Stimulated activated CD8-positive, alpha-beta memory T cell treated with anti-CD3 and anti-CD28 coated beads, Interleukin-12 subunit alpha, Interleukin-12 subunit beta, amount 100 ng/mL, for 4 hours (primary cell): ENCODE data around the gene TMTC1.

Source experiments
- DNase-seq: peaks from one replicate; pipeline ENCODE4 v3.0.0-alpha.2; 2020; ENCODE audit warnings: low read depth

The TMTC1 gene

DNA sequence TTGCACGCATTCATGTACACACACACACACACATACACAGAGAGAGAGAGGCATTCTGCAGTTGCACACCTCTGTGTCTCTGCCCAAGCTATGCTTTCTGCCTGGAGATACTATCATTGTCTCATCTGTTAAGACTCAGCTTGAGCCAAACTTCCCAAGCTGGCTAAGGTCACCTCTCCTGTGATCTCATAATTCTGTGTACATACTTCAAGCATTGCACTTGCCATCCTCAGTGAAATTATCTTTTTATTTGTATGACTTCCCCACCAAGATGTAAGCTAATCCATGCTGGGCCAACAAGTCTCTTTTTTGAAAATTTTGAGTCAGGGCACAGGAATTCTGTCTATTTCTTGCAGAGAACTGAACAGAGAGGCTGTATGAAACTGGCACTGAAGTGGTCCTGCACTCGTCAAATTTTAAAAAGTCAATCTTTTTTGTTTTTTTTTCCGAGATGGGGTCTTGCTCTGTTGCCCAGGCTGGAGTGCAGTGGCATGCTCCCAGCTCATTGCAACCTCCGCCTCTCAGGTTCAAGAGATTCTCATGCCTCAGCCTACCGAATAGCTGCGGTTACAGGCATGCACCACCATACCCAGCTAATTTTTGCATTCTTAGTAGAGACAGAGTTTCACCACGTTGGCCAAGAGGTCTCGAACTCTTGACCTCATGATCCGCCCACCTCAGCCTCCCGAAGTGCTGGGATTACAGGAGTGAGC, 44.3 kb downstream of the TMTC1 start:
- no peak for DNase-seq

- no peak for DNase-seq
Measured at GRCh38 chr12:29738365-29738764, 45.4 kb downstream of the TMTC1 start.

- DNase-seq, result no peak
Measured at GRCh38 chr12:29737644-29738043, 46.1 kb downstream of the TMTC1 start.

- no peak for DNase-seq
Measured at GRCh38 chr12:29735604-29736003, 48.1 kb downstream of the TMTC1 start.

DNA sequence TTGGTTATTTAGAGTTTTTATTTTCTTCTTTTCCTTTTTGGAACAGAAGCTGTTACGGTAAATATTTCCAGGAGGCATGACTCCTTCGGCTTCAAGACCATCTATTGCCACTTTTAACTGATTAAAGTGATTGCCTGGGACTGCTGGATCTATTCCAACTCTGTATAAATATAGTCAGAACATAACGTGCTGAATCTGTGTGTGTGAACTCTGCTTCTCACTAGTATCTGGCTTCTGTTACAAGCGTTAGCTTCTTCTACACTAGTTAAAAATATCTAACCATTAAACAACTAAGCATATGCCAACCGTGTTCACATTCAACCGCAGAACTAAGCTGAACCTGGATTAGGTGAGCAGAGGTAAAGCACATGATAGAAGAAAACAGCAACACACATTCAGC, 49.0 kb downstream of the TMTC1 start:
- DNase-seq, result no peak

DNA sequence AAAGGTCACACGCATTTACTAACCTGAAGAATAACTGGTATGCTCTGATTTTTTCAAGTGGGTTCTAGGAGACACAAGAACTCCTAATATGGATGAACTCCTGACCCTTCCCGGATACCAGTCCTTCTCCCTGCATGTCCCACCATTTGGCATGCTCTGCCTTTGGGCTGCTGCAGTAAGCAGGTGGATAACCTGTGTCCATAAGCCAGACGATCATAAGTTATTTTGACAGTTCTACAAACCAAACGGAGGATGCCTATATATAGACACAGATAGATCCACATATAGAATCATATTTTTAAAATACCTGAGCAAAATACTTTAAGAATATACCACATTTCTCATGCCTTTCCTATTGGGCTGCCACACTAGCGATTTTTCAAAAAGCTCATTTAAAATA, 49.4 kb downstream of the TMTC1 start:
- DNase-seq, result no peak

DNA sequence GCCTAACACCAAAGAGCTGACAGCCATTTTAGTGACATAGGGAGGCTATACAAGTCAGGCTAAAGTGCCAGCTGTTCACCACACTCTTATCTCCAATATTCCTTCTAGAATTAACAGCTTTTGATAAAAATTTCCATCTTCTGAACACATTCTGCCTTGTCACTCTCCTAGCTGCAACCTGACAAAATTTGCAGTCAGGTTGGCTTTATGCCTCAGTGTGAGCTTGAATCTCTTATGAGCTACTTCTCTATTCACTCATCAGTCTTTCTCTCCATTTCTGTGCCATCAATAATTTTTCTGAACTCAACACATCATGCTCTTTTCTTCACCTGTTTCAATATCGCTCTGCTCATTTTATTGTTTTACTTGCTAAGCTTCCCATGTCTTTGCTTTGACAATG, 50.2 kb downstream of the TMTC1 start:
- no peak for DNase-seq

DNA sequence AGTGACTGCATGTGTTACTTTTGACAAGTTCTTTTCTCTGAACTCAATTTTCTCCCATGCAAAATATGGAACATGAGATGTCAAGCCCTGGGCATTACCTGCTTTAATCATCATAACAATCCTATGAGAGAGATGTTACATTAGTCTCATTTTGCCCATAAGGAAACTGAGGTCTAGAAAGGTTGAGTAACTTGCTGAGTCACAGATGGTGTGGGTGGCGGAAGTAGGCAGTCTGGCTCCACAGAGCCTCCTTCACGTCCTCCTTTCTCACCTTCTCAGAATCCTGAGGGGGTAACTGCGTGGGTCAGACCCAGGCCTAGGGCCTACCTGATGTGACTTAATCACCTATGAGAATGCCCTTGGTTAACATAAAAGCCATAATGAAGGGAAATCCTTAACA, 50.7 kb downstream of the TMTC1 start:
- DNase-seq, result no peak

GRCh38 chr12:29732593-29732992, 51.1 kb downstream of the TMTC1 start:
- DNase-seq, result no peak

GRCh38 chr12:29732191-29732590, 51.6 kb downstream of the TMTC1 start:
- no peak for DNase-seq

DNA sequence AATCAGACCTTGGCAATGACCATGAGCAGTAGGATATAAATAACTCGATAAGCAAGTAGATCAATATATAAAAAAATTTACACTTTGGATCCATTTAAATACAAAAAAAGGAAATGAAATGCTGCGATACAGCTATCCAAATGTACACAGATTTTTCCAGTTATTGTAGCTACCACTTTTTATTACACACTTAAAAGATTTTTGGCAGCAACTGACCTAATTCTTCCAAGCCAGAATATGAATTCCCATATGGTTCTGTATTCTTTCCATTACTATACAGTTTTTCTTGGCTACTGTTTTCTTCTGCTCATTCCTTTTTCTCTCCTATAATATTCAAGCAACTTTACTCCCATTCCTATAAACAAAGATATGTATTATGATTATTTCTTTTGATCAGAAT, 52.2 kb downstream of the TMTC1 start:
- DNase-seq, result no peak

GRCh38 chr12:29730481-29730880, 53.3 kb downstream of the TMTC1 start:
- no peak for DNase-seq

- DNase-seq, result no peak
Measured at GRCh38 chr12:29728030-29728429, 55.7 kb downstream of the TMTC1 start.

DNA sequence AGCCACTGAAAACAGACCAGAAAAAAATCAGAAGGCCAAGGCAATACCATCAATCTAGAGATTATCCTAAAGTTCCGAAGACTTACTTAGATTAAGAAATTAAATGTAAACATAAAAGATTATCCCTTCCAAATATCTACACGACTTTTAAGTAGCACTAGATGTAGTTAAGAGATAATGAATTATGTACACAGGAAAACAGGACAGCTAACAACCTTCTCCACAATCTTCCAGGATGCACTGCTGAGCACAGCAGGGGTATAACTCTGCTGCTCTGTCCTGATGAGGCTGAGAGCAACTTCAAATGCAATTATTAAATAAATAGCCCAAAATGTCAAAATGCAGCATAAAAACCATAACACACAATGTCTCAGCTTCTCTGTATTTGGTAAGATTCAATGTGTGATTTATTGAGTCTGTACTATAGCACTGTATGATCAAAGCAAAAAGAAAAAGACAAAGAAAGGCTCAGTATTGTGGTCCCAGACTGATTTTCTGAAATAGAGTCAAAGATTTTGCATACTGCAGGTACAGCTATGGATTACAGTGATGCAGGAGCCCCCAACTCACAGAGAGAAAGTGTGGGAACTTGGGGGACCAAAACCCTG, 56.9 kb downstream of the TMTC1 start:
- no peak for DNase-seq

GRCh38 chr12:29726321-29726692, 57.4 kb downstream of the TMTC1 start:
- no peak for DNase-seq

- no peak for DNase-seq
Measured at GRCh38 chr12:29725587-29726320, 58.0 kb downstream of the TMTC1 start.

- no peak for DNase-seq
Measured at GRCh38 chr12:29722164-29722563, 61.6 kb downstream of the TMTC1 start.

DNA sequence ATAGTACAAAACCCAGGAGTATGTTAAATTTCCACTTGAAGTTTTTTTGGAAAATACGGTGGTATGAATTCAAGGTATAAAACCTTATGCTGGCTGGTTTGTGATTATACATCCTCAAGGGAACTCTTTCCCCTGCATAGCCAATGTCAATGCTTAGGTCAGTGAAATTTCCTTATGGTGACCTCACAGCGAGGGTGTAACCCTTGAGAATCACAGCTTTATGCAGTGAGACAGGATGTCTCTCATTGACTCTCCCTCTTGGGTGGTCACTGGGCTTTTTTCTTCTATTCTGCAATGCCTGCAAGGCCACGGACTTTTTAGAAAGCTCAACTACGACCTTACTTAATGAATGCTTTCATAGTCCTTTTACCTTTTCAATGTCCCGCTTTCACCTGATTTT, 64.4 kb downstream of the TMTC1 start:
- DNase-seq, result no peak

DNA sequence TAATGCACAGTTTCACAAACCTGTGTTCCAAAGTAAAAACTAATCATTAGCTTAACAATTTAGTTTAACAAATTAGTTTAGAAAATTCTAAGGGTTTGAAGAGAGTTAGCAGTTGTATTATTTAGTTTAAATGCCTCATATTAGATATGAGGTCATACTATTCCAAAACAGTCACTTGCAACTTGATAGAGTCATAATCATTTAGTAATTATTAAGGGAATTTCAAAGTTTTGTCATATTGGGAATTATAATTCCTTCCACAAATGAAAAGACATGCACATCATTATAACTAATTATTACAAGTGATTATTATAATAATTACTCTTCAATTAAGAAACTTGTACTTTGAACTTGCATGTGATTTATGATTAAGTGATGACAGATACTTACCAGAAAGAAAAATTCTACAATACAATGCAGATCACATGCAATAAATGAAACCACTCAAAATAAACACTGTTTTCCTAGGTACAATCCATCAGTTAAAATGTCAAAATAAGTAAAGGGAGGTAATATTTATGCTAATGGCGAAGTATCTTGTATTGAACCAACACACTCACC, 66.1 kb downstream of the TMTC1 start:
- no peak for DNase-seq

DNA sequence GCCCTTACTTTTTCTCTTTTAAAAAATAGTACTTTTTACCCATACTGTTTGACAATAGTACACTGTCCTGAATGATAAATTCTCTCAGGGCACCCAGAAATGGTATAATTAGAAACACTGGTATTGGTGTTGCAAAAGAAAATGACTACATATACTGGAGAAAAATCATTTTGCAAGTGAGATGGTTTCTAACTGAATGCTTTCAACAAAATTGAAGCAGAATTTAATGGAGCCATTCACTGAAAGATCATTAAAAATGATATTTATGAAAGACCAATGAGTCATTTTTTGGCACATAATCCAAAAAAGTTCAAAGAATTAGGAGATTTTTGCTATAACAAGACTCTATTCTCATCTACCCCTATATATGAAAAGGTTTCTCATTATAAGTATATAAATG, 68.8 kb downstream of the TMTC1 start:
- no peak for DNase-seq

- no peak for DNase-seq
Measured at GRCh38 chr12:29713729-29714128, 70.0 kb downstream of the TMTC1 start.

GRCh38 chr12:29711381-29711780, 72.4 kb downstream of the TMTC1 start:
- no peak for DNase-seq

- DNase-seq, result no peak
Measured at GRCh38 chr12:29710104-29710503, 73.6 kb downstream of the TMTC1 start.
